Measurements from ENCODE around the gene FCRLA.

The FCRLA gene

GRCh38 chr1:161725908-161726472, 19.0 kb downstream of the FCRLA start:
- no peaks in the 10 kb centered on the region for H3K27me3 ChIP-seq (ENCODE audit: low read depth, low read length)
- peaks cover 0 to 13% of the 10 kb centered on the region in 2 donors for H3K4me1 ChIP-seq (ENCODE audit: control insufficient read depth in 1 of 2, insufficient read depth in 2 of 2, low read length in 2 of 2)
- H3K4me3 ChIP-seq (ENCODE audit: low read depth in 1 of 2, low read length in 2 of 2) = peak overlapping the region; percentile 80 to 96
- no peaks in the 10 kb centered on the region for H3K9me3 ChIP-seq (ENCODE audit: control insufficient read depth in 1 of 2, low read length in 2 of 2)
- H3K27ac ChIP-seq (ENCODE audit: low read length) = peak overlapping the region; percentile 51
- H3K36me3 ChIP-seq (ENCODE audit: control insufficient read depth in 1 of 2, insufficient read depth in 2 of 2, low read length in 2 of 2) = no peaks in the 10 kb centered on the region

GRCh38 chr1:161726473-161727255, 19.6 kb downstream of the FCRLA start:
- no peaks in the 10 kb centered on the region for H3K9me3 ChIP-seq (ENCODE audit: control insufficient read depth in 1 of 2, low read length in 2 of 2)
- no peaks in the 10 kb centered on the region for H3K36me3 ChIP-seq (ENCODE audit: control insufficient read depth in 1 of 2, insufficient read depth in 2 of 2, low read length in 2 of 2)
- H3K27me3 ChIP-seq (ENCODE audit: low read depth, low read length) = no peaks in the 10 kb centered on the region
- H3K4me1 ChIP-seq (ENCODE audit: control insufficient read depth in 1 of 2, insufficient read depth in 2 of 2, low read length in 2 of 2) = peaks cover 0 to 13% of the 10 kb centered on the region in 2 donors
- H3K27ac ChIP-seq (ENCODE audit: low read length) = peak overlapping the region; percentile 51
- peak overlapping the region; percentile 80 to 96 for H3K4me3 ChIP-seq (ENCODE audit: low read depth in 1 of 2, low read length in 2 of 2)

GRCh38 chr1:161727256-161727924, 20.4 kb downstream of the FCRLA start:
- peaks cover 0 to 13% of the 10 kb centered on the region in 2 donors for H3K4me1 ChIP-seq (ENCODE audit: control insufficient read depth in 1 of 2, insufficient read depth in 2 of 2, low read length in 2 of 2)
- peak overlapping the region; percentile 61 to 96 for H3K4me3 ChIP-seq (ENCODE audit: low read depth in 1 of 2, low read length in 2 of 2)
- H3K9me3 ChIP-seq (ENCODE audit: control insufficient read depth in 1 of 2, low read length in 2 of 2) = no peaks in the 10 kb centered on the region
- no peak overlapping the region for H3K27ac ChIP-seq (ENCODE audit: low read length)
- no peaks in the 10 kb centered on the region for H3K27me3 ChIP-seq (ENCODE audit: low read depth, low read length)
- no peaks in the 10 kb centered on the region for H3K36me3 ChIP-seq (ENCODE audit: control insufficient read depth in 1 of 2, insufficient read depth in 2 of 2, low read length in 2 of 2)

- no peaks in the 10 kb centered on the region for H3K9me3 ChIP-seq (ENCODE audit: control insufficient read depth in 1 of 2, low read length in 2 of 2)
- H3K27ac ChIP-seq (ENCODE audit: low read length) = no peak overlapping the region
- peaks cover 0 to 13% of the 10 kb centered on the region in 2 donors for H3K4me1 ChIP-seq (ENCODE audit: control insufficient read depth in 1 of 2, insufficient read depth in 2 of 2, low read length in 2 of 2)
- no peaks in the 10 kb centered on the region for H3K27me3 ChIP-seq (ENCODE audit: low read depth, low read length)
- H3K4me3 ChIP-seq (ENCODE audit: low read depth in 1 of 2, low read length in 2 of 2) = no peak overlapping the region
- no peaks in the 10 kb centered on the region for H3K36me3 ChIP-seq (ENCODE audit: control insufficient read depth in 1 of 2, insufficient read depth in 2 of 2, low read length in 2 of 2)
Measured at GRCh38 chr1:161728376-161729226, 21.6 kb downstream of the FCRLA start.

- no peaks in the 10 kb centered on the region for H3K27me3 ChIP-seq (ENCODE audit: low read depth, low read length)
- peaks cover 0 to 13% of the 10 kb centered on the region in 2 donors for H3K4me1 ChIP-seq (ENCODE audit: control insufficient read depth in 1 of 2, insufficient read depth in 2 of 2, low read length in 2 of 2)
- no peak overlapping the region for H3K4me3 ChIP-seq (ENCODE audit: low read depth in 1 of 2, low read length in 2 of 2)
- no peak overlapping the region for H3K27ac ChIP-seq (ENCODE audit: low read length)
- H3K36me3 ChIP-seq (ENCODE audit: control insufficient read depth in 1 of 2, insufficient read depth in 2 of 2, low read length in 2 of 2) = no peaks in the 10 kb centered on the region
- no peaks in the 10 kb centered on the region for H3K9me3 ChIP-seq (ENCODE audit: control insufficient read depth in 1 of 2, low read length in 2 of 2)
Measured at GRCh38 chr1:161730050-161730564, 23.1 kb downstream of the FCRLA start.

- no peak overlapping the region for H3K4me3 ChIP-seq (ENCODE audit: low read depth in 1 of 2, low read length in 2 of 2)
- no peaks in the 10 kb centered on the region for H3K36me3 ChIP-seq (ENCODE audit: control insufficient read depth in 1 of 2, insufficient read depth in 2 of 2, low read length in 2 of 2)
- no peaks in the 10 kb centered on the region for H3K27me3 ChIP-seq (ENCODE audit: low read depth, low read length)
- no peak overlapping the region for H3K27ac ChIP-seq (ENCODE audit: low read length)
- H3K9me3 ChIP-seq (ENCODE audit: control insufficient read depth in 1 of 2, low read length in 2 of 2) = no peaks in the 10 kb centered on the region
- peaks cover 0 to 4% of the 10 kb centered on the region in 2 donors for H3K4me1 ChIP-seq (ENCODE audit: control insufficient read depth in 1 of 2, insufficient read depth in 2 of 2, low read length in 2 of 2)
Measured at GRCh38 chr1:161731241-161731640, 24.2 kb downstream of the FCRLA start.

GRCh38 chr1:161731981-161732718, 25.1 kb downstream of the FCRLA start:
- Histone ChIP-seq H3K27ac (ENCODE audit: low read length) (no peak overlapping the region), H3K27me3 (ENCODE audit: low read depth, low read length) (no peaks in the 10 kb centered on the region), H3K36me3 (ENCODE audit: control insufficient read depth in 1 of 2, insufficient read depth in 2 of 2, low read length in 2 of 2) (no peaks in the 10 kb centered on the region), H3K9me3 (ENCODE audit: control insufficient read depth in 1 of 2, low read length in 2 of 2) (no peaks in the 10 kb centered on the region), H3K4me1 (ENCODE audit: control insufficient read depth in 1 of 2, insufficient read depth in 2 of 2, low read length in 2 of 2) (no peaks in the 10 kb centered on the region), H3K4me3 (ENCODE audit: low read depth in 1 of 2, low read length in 2 of 2) (no peak overlapping the region)

GRCh38 chr1:161733526-161733925, 26.5 kb downstream of the FCRLA start:
- Histone ChIP-seq H3K27ac (ENCODE audit: low read length) (no peak overlapping the region), H3K36me3 (ENCODE audit: control insufficient read depth in 1 of 2, insufficient read depth in 2 of 2, low read length in 2 of 2) (no peaks in the 10 kb centered on the region), H3K9me3 (ENCODE audit: control insufficient read depth in 1 of 2, low read length in 2 of 2) (no peaks in the 10 kb centered on the region), H3K4me3 (ENCODE audit: low read depth in 1 of 2, low read length in 2 of 2) (no peak overlapping the region), H3K4me1 (ENCODE audit: control insufficient read depth in 1 of 2, insufficient read depth in 2 of 2, low read length in 2 of 2) (no peaks in the 10 kb centered on the region), H3K27me3 (ENCODE audit: low read depth, low read length) (no peaks in the 10 kb centered on the region)

GRCh38 chr1:161735837-161736236, 28.8 kb downstream of the FCRLA start:
- H3K9me3 ChIP-seq (ENCODE audit: control insufficient read depth in 1 of 2, low read length in 2 of 2) = no peaks in the 10 kb centered on the region
- no peaks in the 10 kb centered on the region for H3K4me1 ChIP-seq (ENCODE audit: control insufficient read depth in 1 of 2, insufficient read depth in 2 of 2, low read length in 2 of 2)
- H3K27me3 ChIP-seq (ENCODE audit: low read depth, low read length) = no peaks in the 10 kb centered on the region
- H3K27ac ChIP-seq (ENCODE audit: low read length) = no peak overlapping the region
- H3K4me3 ChIP-seq (ENCODE audit: low read depth in 1 of 2, low read length in 2 of 2) = no peak overlapping the region
- H3K36me3 ChIP-seq (ENCODE audit: control insufficient read depth in 1 of 2, insufficient read depth in 2 of 2, low read length in 2 of 2) = no peaks in the 10 kb centered on the region

GRCh38 chr1:161736335-161736969, 29.4 kb downstream of the FCRLA start:
- Histone ChIP-seq H3K27ac (ENCODE audit: low read length) (no peak overlapping the region), H3K4me3 (ENCODE audit: low read depth in 1 of 2, low read length in 2 of 2) (no peak overlapping the region), H3K36me3 (ENCODE audit: control insufficient read depth in 1 of 2, insufficient read depth in 2 of 2, low read length in 2 of 2) (no peaks in the 10 kb centered on the region), H3K9me3 (ENCODE audit: control insufficient read depth in 1 of 2, low read length in 2 of 2) (no peaks in the 10 kb centered on the region), H3K27me3 (ENCODE audit: low read depth, low read length) (no peaks in the 10 kb centered on the region), H3K4me1 (ENCODE audit: control insufficient read depth in 1 of 2, insufficient read depth in 2 of 2, low read length in 2 of 2) (no peaks in the 10 kb centered on the region)

Measured in muscle layer of duodenum (tissue), 2 donors.